ENCODE results near the gene TBC1D24.

Gene TBC1D24

DNA sequence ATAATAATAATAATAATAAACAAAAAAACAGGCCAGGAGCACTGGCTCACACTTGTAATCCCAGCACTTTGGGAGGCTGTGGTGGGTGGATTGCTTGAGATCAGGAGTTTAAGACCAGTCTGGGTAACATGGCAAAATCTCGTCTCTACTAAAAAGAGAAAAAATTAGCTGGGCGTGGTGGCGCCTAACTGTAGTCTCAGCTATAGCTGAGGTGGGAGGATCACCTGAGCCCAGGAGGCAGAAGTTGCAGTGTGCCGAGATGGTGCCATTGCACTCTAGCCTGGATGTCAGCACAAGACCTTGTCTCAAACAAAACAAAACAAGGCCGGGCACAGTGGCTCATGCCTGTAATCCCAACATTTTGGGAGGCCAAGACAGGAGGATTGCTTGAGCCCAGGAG, 20.1 kb downstream of the TBC1D24 start:
- Histone ChIP-seq H3K27ac (ENCODE audit: low read length) (no peak overlapping the region), H4K20me1 (ENCODE audit: insufficient read depth, low read length) (no peaks in the 10 kb centered on the region), H3K9me3 (ENCODE audit: insufficient read depth, low read length) (no peaks in the 10 kb centered on the region), H3K4me2 (ENCODE audit: low read length) (no peak overlapping the region), H3K4me3 (ENCODE audit: low read length) (no peak overlapping the region), H3K4me1 (ENCODE audit: low read length) (no peaks in the 10 kb centered on the region), H3K27me3 (ENCODE audit: low read depth, low read length) (no peaks in the 10 kb centered on the region), H2AFZ (ENCODE audit: low read depth, low read length) (no peak overlapping the region), H3K36me3 (replicated peaks; ENCODE audit: low read depth, low read length) (no peaks in the 10 kb centered on the region), H3K79me2 (ENCODE audit: low read length) (no peaks in the 10 kb centered on the region), H3K9ac (ENCODE audit: low read length) (no peak overlapping the region)
- no peak for TF ChIP-seq EZH2phosphoT487 (IDR thresholded peaks at IDR 0.05; ENCODE audit: low read depth)
- TF ChIP-seq, protein P1, sequence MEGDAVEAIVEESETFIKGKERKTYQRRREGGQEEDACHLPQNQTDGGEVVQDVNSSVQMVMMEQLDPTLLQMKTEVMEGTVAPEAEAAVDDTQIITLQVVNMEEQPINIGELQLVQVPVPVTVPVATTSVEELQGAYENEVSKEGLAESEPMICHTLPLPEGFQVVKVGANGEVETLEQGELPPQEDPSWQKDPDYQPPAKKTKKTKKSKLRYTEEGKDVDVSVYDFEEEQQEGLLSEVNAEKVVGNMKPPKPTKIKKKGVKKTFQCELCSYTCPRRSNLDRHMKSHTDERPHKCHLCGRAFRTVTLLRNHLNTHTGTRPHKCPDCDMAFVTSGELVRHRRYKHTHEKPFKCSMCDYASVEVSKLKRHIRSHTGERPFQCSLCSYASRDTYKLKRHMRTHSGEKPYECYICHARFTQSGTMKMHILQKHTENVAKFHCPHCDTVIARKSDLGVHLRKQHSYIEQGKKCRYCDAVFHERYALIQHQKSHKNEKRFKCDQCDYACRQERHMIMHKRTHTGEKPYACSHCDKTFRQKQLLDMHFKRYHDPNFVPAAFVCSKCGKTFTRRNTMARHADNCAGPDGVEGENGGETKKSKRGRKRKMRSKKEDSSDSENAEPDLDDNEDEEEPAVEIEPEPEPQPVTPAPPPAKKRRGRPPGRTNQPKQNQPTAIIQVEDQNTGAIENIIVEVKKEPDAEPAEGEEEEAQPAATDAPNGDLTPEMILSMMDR (IDR thresholded peaks at IDR 0.05; ENCODE audit: low read depth, low read length): no peak

- Histone ChIP-seq H2AFZ (ENCODE audit: low read depth, low read length) (no peak overlapping the region), H3K4me1 (ENCODE audit: low read length) (peaks cover 6% of the 10 kb centered on the region), H3K9me3 (ENCODE audit: insufficient read depth, low read length) (no peaks in the 10 kb centered on the region), H3K4me3 (ENCODE audit: low read length) (no peak overlapping the region), H3K36me3 (replicated peaks; ENCODE audit: low read depth, low read length) (no peaks in the 10 kb centered on the region), H3K4me2 (ENCODE audit: low read length) (no peak overlapping the region), H3K27ac (ENCODE audit: low read length) (no peak overlapping the region), H3K79me2 (ENCODE audit: low read length) (no peaks in the 10 kb centered on the region), H4K20me1 (ENCODE audit: insufficient read depth, low read length) (no peaks in the 10 kb centered on the region), H3K27me3 (ENCODE audit: low read depth, low read length) (no peaks in the 10 kb centered on the region), H3K9ac (ENCODE audit: low read length) (no peak overlapping the region)
- TF ChIP-seq, protein P1 (IDR thresholded peaks at IDR 0.05; ENCODE audit: low read depth, low read length): no peak
- no peak for TF ChIP-seq EZH2phosphoT487 (IDR thresholded peaks at IDR 0.05; ENCODE audit: low read depth)
These were observed 21.5 kb downstream of the TBC1D24 start for GRCh38 chr16:2496223-2497115.

GRCh38 chr16:2497116-2497630, 22.2 kb downstream of the TBC1D24 start:
- no peaks in the 10 kb centered on the region for H4K20me1 ChIP-seq (ENCODE audit: insufficient read depth, low read length)
- no peak for TF ChIP-seq EZH2phosphoT487 (IDR thresholded peaks at IDR 0.05; ENCODE audit: low read depth)
- TF ChIP-seq, protein P1 (IDR thresholded peaks at IDR 0.05; ENCODE audit: low read depth, low read length): no peak
- H3K27ac ChIP-seq (ENCODE audit: low read length): no peak overlapping the region
- H3K27me3 ChIP-seq (ENCODE audit: low read depth, low read length): no peaks in the 10 kb centered on the region
- H3K79me2 ChIP-seq (ENCODE audit: low read length): no peaks in the 10 kb centered on the region
- peaks cover 9% of the 10 kb centered on the region for H3K4me1 ChIP-seq (ENCODE audit: low read length)
- H3K4me3 ChIP-seq (ENCODE audit: low read length): no peak overlapping the region
- no peak overlapping the region for H3K4me2 ChIP-seq (ENCODE audit: low read length)
- no peak overlapping the region for H3K9ac ChIP-seq (ENCODE audit: low read length)
- no peak overlapping the region for H2AFZ ChIP-seq (ENCODE audit: low read depth, low read length)
- no peaks in the 10 kb centered on the region for H3K36me3 ChIP-seq (replicated peaks; ENCODE audit: low read depth, low read length)
- H3K9me3 ChIP-seq (ENCODE audit: insufficient read depth, low read length): no peaks in the 10 kb centered on the region

DNA sequence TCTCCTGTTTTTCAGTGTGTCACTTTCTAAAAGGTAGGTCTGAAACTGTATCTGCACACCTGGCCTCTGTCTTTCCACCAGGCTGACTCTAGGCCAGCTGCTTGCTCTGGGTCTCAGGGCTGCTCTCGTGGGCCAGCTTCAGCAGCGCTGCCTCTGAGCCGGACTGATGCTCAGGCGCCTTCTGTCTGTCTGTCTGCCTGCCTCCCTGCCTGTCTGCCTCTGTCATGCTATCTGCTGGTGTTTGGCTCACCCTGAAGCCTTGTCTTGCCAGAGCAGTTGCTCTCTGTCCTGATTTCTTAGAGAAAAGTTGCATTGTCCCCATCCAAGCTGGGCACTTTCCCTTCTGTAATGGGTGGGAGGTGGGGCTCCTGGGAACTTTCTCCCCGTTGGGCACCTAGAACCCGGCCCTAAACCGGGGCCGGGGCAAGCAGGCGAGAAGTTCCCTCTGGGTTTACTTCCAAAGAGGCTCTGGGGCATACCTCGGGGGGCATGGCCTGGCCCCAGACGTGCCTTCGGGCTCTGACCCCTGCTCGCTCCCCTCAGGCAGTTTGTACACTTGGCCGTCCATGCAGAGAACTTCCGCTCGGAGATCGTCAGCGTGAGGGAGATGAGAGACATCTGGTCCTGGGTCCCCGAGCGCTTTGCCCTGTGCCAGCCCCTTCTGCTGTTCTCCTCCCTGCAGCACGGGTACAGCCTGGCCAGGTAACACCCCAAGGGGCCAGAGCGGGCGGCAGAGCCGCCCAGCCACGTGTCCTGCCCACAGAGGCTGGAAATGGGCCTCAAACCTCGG, 23.0 kb downstream of the TBC1D24 start:
- H3K4me2 ChIP-seq (ENCODE audit: low read length): no peak overlapping the region
- H3K79me2 ChIP-seq (ENCODE audit: low read length): no peaks in the 10 kb centered on the region
- no peaks in the 10 kb centered on the region for H4K20me1 ChIP-seq (ENCODE audit: insufficient read depth, low read length)
- no peak overlapping the region for H3K27ac ChIP-seq (ENCODE audit: low read length)
- TF ChIP-seq EZH2phosphoT487 (IDR thresholded peaks at IDR 0.05; ENCODE audit: low read depth): no peak
- TF ChIP-seq, protein P1 (IDR thresholded peaks at IDR 0.05; ENCODE audit: low read depth, low read length): no peak
- no peaks in the 10 kb centered on the region for H3K27me3 ChIP-seq (ENCODE audit: low read depth, low read length)
- H3K9me3 ChIP-seq (ENCODE audit: insufficient read depth, low read length): no peaks in the 10 kb centered on the region
- H3K4me3 ChIP-seq (ENCODE audit: low read length): no peak overlapping the region
- H3K36me3 ChIP-seq (replicated peaks; ENCODE audit: low read depth, low read length): no peaks in the 10 kb centered on the region
- H3K4me1 ChIP-seq (ENCODE audit: low read length): peaks cover 9% of the 10 kb centered on the region
- no peak overlapping the region for H3K9ac ChIP-seq (ENCODE audit: low read length)
- no peak overlapping the region for H2AFZ ChIP-seq (ENCODE audit: low read depth, low read length)
